ENCODE data around the gene ALDOB. TPM values are rescaled to one million over a fixed set of nuclear protein-coding genes. Genes with fewer than 3 reads are reported as not detected.
A peak's percentile ranks its signal among the peaks of the same experiment; 100 is the strongest.

ALDOB gene
- total RNA-seq, 1 experiment from 2014 or later: not detected

DNA sequence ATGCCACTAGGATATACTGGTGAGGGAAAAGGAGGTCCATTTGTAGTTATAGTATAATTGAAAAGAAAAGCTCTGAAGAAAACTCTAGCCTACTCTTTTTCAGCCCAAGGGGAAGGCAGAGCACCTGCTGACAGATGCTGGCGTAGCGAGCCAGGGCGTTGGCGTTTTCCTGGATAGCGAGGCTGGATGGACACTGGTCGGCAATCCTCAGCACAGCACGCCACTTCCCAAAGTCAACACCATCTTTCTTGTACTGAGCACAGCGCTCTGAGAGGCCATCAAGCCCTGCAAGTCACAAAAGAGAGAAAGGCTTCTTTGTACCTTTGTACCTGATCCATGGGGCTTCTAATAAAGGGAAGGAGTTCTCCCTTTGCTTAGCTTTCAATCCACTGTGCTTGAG is 8.2 kb downstream of the ALDOB start:
- H3K36me3 ChIP-seq (replicated peaks; ENCODE audit: control insufficient read depth, insufficient read depth, low read length): no peaks in the 10 kb centered on the region
- no peak overlapping the region for H3K4me3 ChIP-seq (ENCODE audit: insufficient read depth, low read depth, low read length)
- H3K27me3 ChIP-seq (ENCODE audit: control insufficient read depth, insufficient read depth, low read length): no peaks in the 10 kb centered on the region
- no peak for DNase-seq

DNA sequence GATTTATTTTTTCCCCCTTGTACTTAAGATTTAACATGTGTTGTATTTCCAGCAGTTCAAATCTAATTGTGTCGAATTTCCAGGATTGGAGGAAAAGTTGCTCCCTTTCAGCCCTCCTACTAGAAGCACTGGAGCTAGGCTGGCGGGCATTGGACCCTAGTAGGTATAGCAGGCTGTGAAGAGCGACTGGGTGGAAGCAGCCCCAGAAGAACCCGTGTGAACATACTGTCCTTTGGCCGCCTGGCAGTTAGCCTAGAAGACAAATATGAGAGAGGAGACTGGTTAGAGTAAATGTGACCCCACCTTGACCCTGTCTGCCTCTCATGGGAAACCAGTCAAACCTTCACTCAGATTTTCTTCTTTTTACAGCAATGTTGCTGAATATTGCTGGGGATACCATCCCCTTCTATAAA is 13.9 kb downstream of the ALDOB start:
- no peak for DNase-seq

DNA sequence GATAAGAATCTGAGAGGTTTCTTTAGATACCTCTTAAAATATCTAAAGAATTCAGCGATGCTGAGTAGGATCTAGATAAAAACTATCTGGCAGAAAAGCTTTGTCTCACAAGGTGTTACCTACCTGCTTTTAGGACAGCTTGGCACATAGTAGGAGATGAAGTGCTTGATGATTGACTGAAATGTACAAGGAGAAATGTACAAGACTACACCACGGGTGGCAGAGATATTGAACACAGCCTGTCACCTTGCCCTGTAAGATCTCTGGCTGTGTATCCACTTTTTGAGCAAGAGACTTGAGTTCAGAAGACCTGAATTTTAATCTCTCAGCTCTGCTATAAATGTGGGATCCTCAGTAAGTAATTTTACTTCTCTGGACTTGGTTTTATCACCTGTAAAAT is 15.7 kb downstream of the ALDOB start:
- H3K27me3 ChIP-seq (ENCODE audit: control insufficient read depth, insufficient read depth, low read length): no peaks in the 10 kb centered on the region
- H3K36me3 ChIP-seq (replicated peaks; ENCODE audit: control insufficient read depth, insufficient read depth, low read length): no peaks in the 10 kb centered on the region
- DNase-seq: no peak
- H3K4me3 ChIP-seq (ENCODE audit: insufficient read depth, low read depth, low read length): no peak overlapping the region

More for the DNA sequence above, 13.9 kb downstream of the ALDOB start:
- no peak overlapping the region for H3K4me3 ChIP-seq (ENCODE audit: insufficient read depth, low read depth, low read length)
- no peaks in the 10 kb centered on the region for H3K36me3 ChIP-seq (replicated peaks; ENCODE audit: control insufficient read depth, insufficient read depth, low read length)
- no peaks in the 10 kb centered on the region for H3K27me3 ChIP-seq (ENCODE audit: control insufficient read depth, insufficient read depth, low read length)

DNA sequence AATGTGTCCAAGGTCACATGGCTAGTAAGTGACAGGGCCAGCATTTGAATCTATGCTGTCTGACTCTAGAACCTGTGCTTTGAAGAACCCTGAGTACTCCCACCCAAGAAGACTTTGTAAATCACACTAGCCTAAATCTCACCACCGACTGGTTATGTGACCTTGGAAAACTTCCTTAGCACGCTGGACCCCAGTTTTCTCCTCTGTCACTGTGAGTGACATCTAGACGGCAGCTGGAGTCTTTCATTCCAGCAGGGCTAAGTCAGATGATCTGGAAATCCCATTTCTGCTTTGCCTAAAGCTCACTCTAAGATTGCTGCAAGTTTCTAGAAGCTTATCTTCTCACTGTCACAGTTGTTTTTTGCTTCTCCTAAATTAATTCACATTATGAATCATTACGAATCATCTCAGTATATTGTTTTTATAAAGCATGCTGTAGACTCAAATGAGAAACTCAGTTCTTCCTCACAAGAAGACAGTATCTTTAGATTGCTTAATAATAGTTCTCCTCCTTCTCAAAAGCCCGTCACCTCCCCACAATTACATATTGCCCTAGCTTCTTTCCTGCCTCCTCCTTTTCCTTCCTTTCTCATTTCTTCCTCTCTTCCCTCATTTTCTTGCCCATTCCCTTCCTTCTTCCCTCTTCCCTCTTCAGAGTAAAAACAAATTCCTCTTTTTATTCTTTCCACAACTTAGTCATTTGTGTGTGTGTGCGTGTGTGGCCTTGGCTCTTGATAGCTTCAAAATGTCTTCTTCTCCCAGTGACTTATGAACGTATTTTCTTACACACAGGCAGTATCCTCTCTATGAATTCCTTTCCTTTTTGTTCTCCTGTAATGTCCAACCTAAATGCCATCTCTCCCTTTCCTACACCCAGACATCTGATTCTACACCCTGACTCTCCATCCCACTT is 16.8 kb downstream of the ALDOB start:
- no peak for DNase-seq
- no peaks in the 10 kb centered on the region for H3K27me3 ChIP-seq (ENCODE audit: control insufficient read depth, insufficient read depth, low read length)
- H3K4me3 ChIP-seq (ENCODE audit: insufficient read depth, low read depth, low read length): no peak overlapping the region

GRCh38 chr9:101417977-101418376 is 17.6 kb downstream of the ALDOB start:
- Histone ChIP-seq H3K27me3 (ENCODE audit: control insufficient read depth, insufficient read depth, low read length) (no peaks in the 10 kb centered on the region), H3K36me3 (replicated peaks; ENCODE audit: control insufficient read depth, insufficient read depth, low read length) (no peaks in the 10 kb centered on the region), H3K4me3 (ENCODE audit: insufficient read depth, low read depth, low read length) (no peak overlapping the region)
- DNase-seq: no peak

More for the DNA sequence above, 16.8 kb downstream of the ALDOB start:
- H3K36me3 ChIP-seq (replicated peaks; ENCODE audit: control insufficient read depth, insufficient read depth, low read length): no peaks in the 10 kb centered on the region

GRCh38 chr9:101417389-101417788 is 18.2 kb downstream of the ALDOB start:
- no peak overlapping the region for H3K4me3 ChIP-seq (ENCODE audit: insufficient read depth, low read depth, low read length)
- DNase-seq: no peak
- H3K27me3 ChIP-seq (ENCODE audit: control insufficient read depth, insufficient read depth, low read length): no peaks in the 10 kb centered on the region
- H3K36me3 ChIP-seq (replicated peaks; ENCODE audit: control insufficient read depth, insufficient read depth, low read length): no peaks in the 10 kb centered on the region

GRCh38 chr9:101415578-101415977 is 20.0 kb downstream of the ALDOB start:
- no peaks in the 10 kb centered on the region for H3K36me3 ChIP-seq (replicated peaks; ENCODE audit: control insufficient read depth, insufficient read depth, low read length)
- H3K27me3 ChIP-seq (ENCODE audit: control insufficient read depth, insufficient read depth, low read length): no peaks in the 10 kb centered on the region
- H3K4me3 ChIP-seq (ENCODE audit: insufficient read depth, low read depth, low read length): no peak overlapping the region
- DNase-seq: no peak

DNA sequence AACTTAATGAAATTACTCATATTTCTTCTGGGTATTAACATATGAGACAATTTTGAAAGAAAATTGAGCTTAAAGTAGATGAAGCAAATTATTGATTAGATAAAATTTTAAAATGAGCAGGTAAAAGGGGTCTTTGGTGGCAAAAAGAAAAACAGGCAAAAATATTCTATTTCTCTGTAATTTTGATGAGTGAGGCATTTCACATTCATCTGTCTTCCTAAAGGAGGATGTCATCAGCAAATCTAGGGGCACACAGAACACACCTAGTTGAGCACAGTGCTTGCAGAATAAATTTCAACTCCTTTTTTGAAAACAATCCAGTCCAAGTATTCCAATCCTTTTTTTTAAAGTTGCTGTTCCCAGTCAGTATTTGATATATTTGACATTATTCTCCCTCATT is 20.7 kb downstream of the ALDOB start:
- no peak overlapping the region for H3K4me3 ChIP-seq (ENCODE audit: insufficient read depth, low read depth, low read length)
- no peak for DNase-seq
- no peaks in the 10 kb centered on the region for H3K36me3 ChIP-seq (replicated peaks; ENCODE audit: control insufficient read depth, insufficient read depth, low read length)
- H3K27me3 ChIP-seq (ENCODE audit: control insufficient read depth, insufficient read depth, low read length): no peaks in the 10 kb centered on the region

DNA sequence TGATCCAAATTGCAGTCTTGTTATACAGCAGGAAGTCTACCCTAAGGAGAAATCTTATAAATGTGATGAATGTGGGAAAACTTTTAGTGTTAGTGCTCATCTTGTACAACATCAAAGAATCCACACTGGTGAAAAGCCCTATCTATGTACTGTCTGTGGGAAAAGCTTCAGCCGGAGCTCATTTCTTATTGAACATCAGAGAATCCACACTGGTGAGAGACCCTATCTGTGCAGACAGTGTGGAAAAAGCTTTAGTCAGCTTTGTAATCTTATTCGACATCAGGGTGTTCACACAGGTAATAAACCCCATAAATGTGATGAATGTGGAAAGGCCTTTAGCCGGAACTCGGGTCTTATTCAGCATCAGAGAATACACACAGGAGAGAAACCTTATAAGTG is 26.5 kb downstream of the ALDOB start:
- no peak overlapping the region for H3K4me3 ChIP-seq (ENCODE audit: insufficient read depth, low read depth, low read length)
- DNase-seq: no peak
- peaks cover 14% of the 10 kb centered on the region for H3K36me3 ChIP-seq (replicated peaks; ENCODE audit: control insufficient read depth, insufficient read depth, low read length)
- no peaks in the 10 kb centered on the region for H3K27me3 ChIP-seq (ENCODE audit: control insufficient read depth, insufficient read depth, low read length)

- DNase-seq: no peak
- Histone ChIP-seq H3K27me3 (ENCODE audit: control insufficient read depth, insufficient read depth, low read length) (no peaks in the 10 kb centered on the region), H3K4me3 (ENCODE audit: insufficient read depth, low read depth, low read length) (no peak overlapping the region), H3K36me3 (replicated peaks; ENCODE audit: control insufficient read depth, insufficient read depth, low read length) (peaks cover 15% of the 10 kb centered on the region)
Measured at GRCh38 chr9:101408374-101409078, 27.0 kb downstream of the ALDOB start.

GRCh38 chr9:101403516-101404285 is 31.9 kb downstream of the ALDOB start:
- DNase-seq: no peak
- Histone ChIP-seq H3K27me3 (ENCODE audit: control insufficient read depth, insufficient read depth, low read length) (no peaks in the 10 kb centered on the region), H3K4me3 (ENCODE audit: insufficient read depth, low read depth, low read length) (no peak overlapping the region), H3K36me3 (replicated peaks; ENCODE audit: control insufficient read depth, insufficient read depth, low read length) (peaks cover 21% of the 10 kb centered on the region)

DNA sequence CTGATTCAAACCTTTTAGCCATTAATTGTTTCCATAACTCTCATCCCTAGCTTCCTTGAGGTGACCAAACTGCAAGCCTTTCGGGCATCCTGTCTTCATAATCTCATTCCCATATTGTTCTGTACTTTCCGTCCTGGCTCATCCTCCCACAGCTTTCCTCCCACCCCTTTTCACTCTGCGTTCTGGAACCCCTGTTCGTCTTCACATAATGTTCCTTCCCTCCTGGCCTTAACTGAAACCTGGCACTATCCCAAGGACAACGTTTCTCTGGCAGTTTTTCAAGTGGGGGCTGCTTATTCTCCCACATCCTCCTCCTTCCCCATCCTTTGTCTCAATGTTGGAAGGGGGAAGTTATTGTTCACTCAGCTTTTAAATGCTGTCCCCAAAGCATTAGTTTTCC is 35.5 kb downstream of the ALDOB start:
- DNase-seq: no peak
- Histone ChIP-seq H3K27me3 (ENCODE audit: control insufficient read depth, insufficient read depth, low read length) (no peaks in the 10 kb centered on the region), H3K36me3 (replicated peaks; ENCODE audit: control insufficient read depth, insufficient read depth, low read length) (peaks cover 12% of the 10 kb centered on the region), H3K4me3 (ENCODE audit: insufficient read depth, low read depth, low read length) (no peak overlapping the region)

- Histone ChIP-seq H3K4me3 (ENCODE audit: insufficient read depth, low read depth, low read length) (peak overlapping the region; percentile 75), H3K36me3 (replicated peaks; ENCODE audit: control insufficient read depth, insufficient read depth, low read length) (peaks cover 12% of the 10 kb centered on the region), H3K27me3 (ENCODE audit: control insufficient read depth, insufficient read depth, low read length) (no peaks in the 10 kb centered on the region)
Measured at GRCh38 chr9:101399643-101399970, 36.0 kb downstream of the ALDOB start.

GRCh38 chr9:101398930-101399642 is 36.5 kb downstream of the ALDOB start:
- Histone ChIP-seq H3K4me3 (ENCODE audit: insufficient read depth, low read depth, low read length) (peak overlapping the region; percentile 75), H3K27me3 (ENCODE audit: control insufficient read depth, insufficient read depth, low read length) (no peaks in the 10 kb centered on the region), H3K36me3 (replicated peaks; ENCODE audit: control insufficient read depth, insufficient read depth, low read length) (peaks cover 12% of the 10 kb centered on the region)
- no peak for DNase-seq

More at GRCh38 chr9:101399643-101399970, 36.0 kb downstream of the ALDOB start:
- DNase-seq: no peak
